HEK293T (cell line): Measurements from ENCODE around the gene KCNQ1.

Experiments used
- ARNT ChIP-seq: fragments of 450-650 bp; IDR thresholded peaks from 2 replicates; pipeline ENCODE4 v1.6.1; 2017; ENCODE audit warnings: mild to moderate bottlenecking
- ELF4 ChIP-seq: fragments of 450-650 bp; IDR thresholded peaks from 2 replicates; pipeline ENCODE4 v1.6.1; 2017; ENCODE audit warnings: antibody characterized with exemption
- FOXK2 ChIP-seq: fragments of 450-650 bp; IDR thresholded peaks from 2 replicates; pipeline ENCODE4 v1.6.1; 2016; ENCODE audit warnings: mild to moderate bottlenecking
- FOXM1 ChIP-seq: fragments of 450-650 bp; IDR thresholded peaks from 2 replicates; pipeline ENCODE4 v1.6.1; 2017; ENCODE audit warnings: mild to moderate bottlenecking, borderline replicate concordance
- HDGF ChIP-seq: fragments of 450-650 bp; IDR thresholded peaks from 2 replicates; pipeline ENCODE4 v1.6.1; 2017; ENCODE audit warnings: antibody characterized with exemption, borderline replicate concordance
- L3MBTL2 ChIP-seq: fragments of 450-650 bp; conservative IDR thresholded peaks from 2 replicates; pipeline ENCODE4 v1.6.1; 2016; ENCODE audit warnings: mild to moderate bottlenecking
- NFRKB ChIP-seq: fragments of 450-650 bp; IDR thresholded peaks from 2 replicates; pipeline ENCODE4 v1.6.1; 2016; ENCODE audit warnings: mild to moderate bottlenecking, moderate library complexity
- SP1 ChIP-seq: fragments of 450-650 bp; IDR thresholded peaks from 2 replicates; pipeline ENCODE4 v1.6.1; 2017
- TARDBP ChIP-seq: fragments of 450-650 bp; IDR thresholded peaks from 2 replicates; pipeline ENCODE4 v1.6.1; 2016

- no peak for TF ChIP-seq ELF4
- TF ChIP-seq SP1: no peak
- TF ChIP-seq FOXK2: no peak
- no peak for TF ChIP-seq NFRKB
- TF ChIP-seq ARNT: no peak
- TF ChIP-seq L3MBTL2: no peak
- no peak for TF ChIP-seq HDGF
- no peak for TF ChIP-seq FOXM1
- no peak for TF ChIP-seq TARDBP
These were observed 109.1 kb downstream of the KCNQ1 start for GRCh38 chr11:2553886-2554285.
